Measurements from ENCODE around the gene MAG. TPM values are rescaled to one million over a fixed set of nuclear protein-coding genes. Genes with fewer than 3 reads are reported as not detected.
"Not testable (repeated sequence)": the region's sequence is repeated elsewhere in the genome, so short reads cannot be mapped to it uniquely, and the experiment has no call there.

Gene MAG
- total RNA-seq, 1 donor from 2014 or later: not detected

DNA sequence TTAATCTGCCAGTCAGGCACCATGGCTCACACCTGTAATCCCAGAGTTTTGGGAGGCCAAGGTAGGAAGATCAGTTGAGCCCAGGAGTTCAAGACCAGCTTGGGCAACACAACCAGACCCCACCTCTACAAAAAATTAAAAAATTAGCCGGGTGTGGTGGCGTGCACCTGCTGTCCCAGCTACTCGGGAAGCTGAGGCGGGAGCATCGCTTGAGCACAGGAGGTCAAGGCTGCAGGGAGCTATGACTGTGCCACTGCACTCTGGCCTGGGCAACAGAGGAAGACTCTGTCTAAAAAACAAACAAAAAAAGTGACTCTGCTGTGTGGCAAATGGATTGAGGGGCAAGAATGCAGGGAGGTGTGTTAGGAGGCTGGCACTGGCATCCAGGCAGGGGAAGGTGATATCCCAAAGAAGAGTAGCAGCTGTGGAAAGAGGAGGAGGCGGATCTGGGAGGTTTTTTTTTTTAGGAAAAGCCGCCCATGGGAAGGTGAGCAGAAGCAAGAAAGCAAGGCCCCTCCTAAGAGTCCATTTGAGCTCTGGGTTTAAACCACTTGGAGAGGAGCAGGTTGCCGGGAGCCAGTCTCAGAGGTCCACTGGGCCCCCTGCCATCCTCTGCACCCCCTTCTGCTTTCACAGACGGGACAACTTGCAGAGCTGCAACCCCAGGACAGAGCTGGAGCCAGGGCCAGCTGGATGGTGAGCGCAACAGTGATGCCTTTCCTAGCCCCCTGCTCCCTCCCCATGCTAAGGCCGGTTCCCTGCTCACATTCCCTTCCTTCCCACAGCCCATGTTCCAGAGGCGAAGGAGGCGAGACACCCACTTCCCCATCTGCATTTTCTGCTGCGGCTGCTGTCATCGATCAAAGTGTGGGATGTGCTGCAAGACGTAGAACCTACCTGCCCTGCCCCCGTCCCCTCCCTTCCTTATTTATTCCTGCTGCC lies 7.5 kb upstream of the MAG start:
- H3K4me1 Mint-ChIP-seq: no peaks in the 10 kb centered on the region
- no peak overlapping the region for H3K4me3 Mint-ChIP-seq
- H3K36me3 Mint-ChIP-seq (ENCODE audit: low read depth): no peaks in the 10 kb centered on the region
- DNase-seq (ENCODE audit: low read depth, low spot score): no peak
- peaks cover 25% of the 10 kb centered on the region for H3K27me3 Mint-ChIP-seq (ENCODE audit: low read depth)
- no peaks in the 10 kb centered on the region for H3K9me3 Mint-ChIP-seq
- TF ChIP-seq CTCF (conservative IDR thresholded peaks at IDR 0.05): no peak
- H3K27ac Mint-ChIP-seq (ENCODE audit: unreplicated experiment): no peak overlapping the region

DNA sequence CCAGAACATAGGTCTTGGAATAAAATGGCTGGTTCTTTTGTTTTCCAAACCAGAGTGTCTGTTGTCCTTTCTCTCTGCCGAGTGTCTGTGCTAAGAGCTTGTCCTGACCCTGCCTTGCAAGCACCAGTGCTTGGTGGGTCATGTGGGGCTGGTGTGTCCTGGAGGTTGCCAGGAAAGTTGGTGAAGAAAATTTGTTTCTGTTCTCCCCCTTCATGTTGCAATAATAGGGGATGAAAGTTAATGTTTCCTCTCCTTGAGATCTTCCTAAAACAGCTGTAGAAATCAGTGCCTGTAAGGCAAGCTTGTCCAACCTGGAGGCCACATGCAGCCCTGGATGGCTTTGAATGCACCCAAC lies 6.9 kb upstream of the MAG start:
- TF ChIP-seq CTCF (conservative IDR thresholded peaks at IDR 0.05): no peak
- Mint-ChIP-seq H3K27me3 (ENCODE audit: low read depth) (peaks cover 25% of the 10 kb centered on the region), H3K9me3 (no peaks in the 10 kb centered on the region), H3K4me1 (no peaks in the 10 kb centered on the region), H3K27ac (ENCODE audit: unreplicated experiment) (no peak overlapping the region), H3K36me3 (ENCODE audit: low read depth) (no peaks in the 10 kb centered on the region), H3K4me3 (no peak overlapping the region)
- no peak for DNase-seq (ENCODE audit: low read depth, low spot score)

DNA sequence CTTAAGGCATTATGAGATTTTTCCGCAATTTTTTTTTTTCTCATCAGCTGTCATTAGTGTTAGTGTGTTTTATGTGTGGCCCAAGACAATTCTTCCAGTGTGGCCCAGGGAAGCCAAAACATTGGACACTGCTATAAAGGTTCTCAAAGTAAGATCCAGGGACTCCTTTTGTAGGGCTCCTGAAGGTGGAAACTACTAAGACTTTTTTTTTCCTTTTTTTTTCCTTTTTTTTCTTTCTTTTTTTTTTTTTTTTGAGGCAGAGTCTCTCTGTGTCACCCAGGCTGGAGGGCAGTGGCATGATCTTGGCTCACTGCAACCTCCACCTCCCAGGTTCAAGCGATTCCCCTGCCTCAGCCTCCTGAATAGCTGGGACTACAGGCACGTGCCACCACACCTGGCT lies 6.5 kb upstream of the MAG start:
- H3K4me1 Mint-ChIP-seq; DNase-seq (ENCODE audit: low read depth, low spot score); H3K27ac Mint-ChIP-seq (ENCODE audit: unreplicated experiment); H3K4me3 Mint-ChIP-seq; H3K36me3 Mint-ChIP-seq (ENCODE audit: low read depth); H3K9me3 Mint-ChIP-seq: not testable (repeated sequence)
- peaks cover 25% of the 10 kb centered on the region for H3K27me3 Mint-ChIP-seq (ENCODE audit: low read depth)

DNA sequence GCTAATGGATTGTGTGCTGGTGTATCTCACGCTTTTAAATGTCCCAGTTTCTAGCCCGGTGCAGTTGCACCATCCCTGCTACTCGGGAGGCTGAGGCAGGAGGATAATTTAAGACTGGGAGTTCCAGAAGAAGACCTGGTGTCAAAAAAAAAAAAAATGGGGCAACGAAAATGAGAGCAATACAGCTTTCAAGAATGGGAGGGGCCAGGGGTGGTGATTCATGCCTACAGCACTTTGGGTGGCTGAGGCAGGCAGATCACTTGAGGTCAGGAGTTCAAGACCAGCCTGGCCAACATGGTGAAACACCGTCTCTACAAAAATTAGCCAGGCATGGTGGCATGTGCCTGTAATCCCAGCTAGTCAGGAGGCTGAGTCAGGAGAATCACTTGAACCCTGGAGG lies 5.9 kb upstream of the MAG start:
- not testable (repeated sequence) for H3K4me3 Mint-ChIP-seq; H3K36me3 Mint-ChIP-seq (ENCODE audit: low read depth); DNase-seq (ENCODE audit: low read depth, low spot score); H3K27ac Mint-ChIP-seq (ENCODE audit: unreplicated experiment); H3K9me3 Mint-ChIP-seq; H3K4me1 Mint-ChIP-seq
- peaks cover 24% of the 10 kb centered on the region for H3K27me3 Mint-ChIP-seq (ENCODE audit: low read depth)

GRCh38 chr19:35287713-35288112 lies 4.2 kb upstream of the MAG start:
- Mint-ChIP-seq H3K4me3 (no peak overlapping the region), H3K27me3 (ENCODE audit: low read depth) (peaks cover 15% of the 10 kb centered on the region), H3K9me3 (no peaks in the 10 kb centered on the region), H3K36me3 (ENCODE audit: low read depth) (no peaks in the 10 kb centered on the region), H3K4me1 (no peaks in the 10 kb centered on the region), H3K27ac (ENCODE audit: unreplicated experiment) (no peak overlapping the region)
- DNase-seq (ENCODE audit: low read depth, low spot score): no peak
- TF ChIP-seq CTCF (conservative IDR thresholded peaks at IDR 0.05): no peak

- Mint-ChIP-seq H3K4me3 (no peak overlapping the region), H3K27me3 (ENCODE audit: low read depth) (peaks cover 16% of the 10 kb centered on the region), H3K9me3 (no peaks in the 10 kb centered on the region), H3K4me1 (no peaks in the 10 kb centered on the region), H3K36me3 (ENCODE audit: low read depth) (no peaks in the 10 kb centered on the region), H3K27ac (ENCODE audit: unreplicated experiment) (no peak overlapping the region)
- DNase-seq (ENCODE audit: low read depth, low spot score): no peak
- no peak for TF ChIP-seq CTCF (conservative IDR thresholded peaks at IDR 0.05)
These were observed 3.6 kb upstream of the MAG start for GRCh38 chr19:35288331-35288730.

All from neural crest cell (in vitro differentiated cells).